ENCODE measurements around the gene ATXN3L.

Gene ATXN3L

DNA sequence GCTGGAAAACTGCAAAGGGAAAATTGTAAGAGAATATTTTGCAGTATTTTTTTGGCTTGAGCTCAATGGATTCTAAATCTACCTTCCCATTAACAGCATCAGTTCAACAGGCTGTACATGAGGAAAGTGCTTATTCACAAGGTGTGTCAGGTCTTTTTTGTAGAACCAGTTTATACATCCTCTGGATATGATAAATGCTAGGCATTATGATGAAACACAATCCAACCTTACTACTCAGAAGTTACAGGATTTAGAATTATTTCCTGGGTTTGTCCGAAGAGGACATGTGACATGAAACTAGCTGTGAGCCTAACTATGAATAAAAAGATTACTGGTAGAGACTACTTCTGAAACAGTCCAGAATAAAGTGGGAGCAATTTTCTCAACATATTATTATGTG, 49.5 kb downstream of the ATXN3L start:
- Histone ChIP-seq H3K4me1 (ENCODE audit: control insufficient read depth, insufficient read depth, low read length) (no peaks in the 10 kb centered on the region), H3K27me3 (ENCODE audit: control insufficient read depth in 1 of 2, insufficient read depth in 2 of 2, low read length in 2 of 2) (peaks cover 0 to 2% of the 10 kb centered on the region in 2 donors), H3K4me3 (ENCODE audit: low read length in 2 of 2) (no peak overlapping the region), H3K27ac (ENCODE audit: low read length) (no peak overlapping the region), H3K9me3 (ENCODE audit: control insufficient read depth in 2 of 2, low read length in 2 of 2) (no peaks in the 10 kb centered on the region), H3K9ac (ENCODE audit: low read length in 2 of 2) (no peak overlapping the region), H3K36me3 (ENCODE audit: control insufficient read depth in 2 of 2, insufficient read depth in 2 of 2, low read length in 2 of 2) (no peaks in the 10 kb centered on the region)

DNA sequence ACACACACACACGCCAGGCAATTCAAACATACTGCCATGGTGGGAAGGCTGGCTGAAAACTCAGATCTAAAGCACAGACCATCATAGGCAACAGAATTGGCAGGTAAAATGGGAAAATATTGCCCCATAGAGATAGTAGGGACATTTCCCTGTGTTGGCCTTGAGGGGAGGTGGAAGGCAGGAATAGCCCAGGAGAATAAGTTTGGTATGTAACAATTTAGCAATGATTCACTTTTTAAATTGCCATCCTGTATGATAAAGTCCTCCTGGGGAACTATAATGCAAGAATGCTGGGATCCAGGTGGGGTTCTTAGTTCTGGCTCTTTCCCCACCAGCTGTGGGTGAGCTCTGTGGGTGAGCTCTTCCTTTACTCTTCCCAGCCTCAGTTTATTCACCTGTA, 51.0 kb downstream of the ATXN3L start:
- Histone ChIP-seq H3K4me1 (ENCODE audit: control insufficient read depth, insufficient read depth, low read length) (no peaks in the 10 kb centered on the region), H3K4me3 (ENCODE audit: low read length in 2 of 2) (no peak overlapping the region), H3K9ac (ENCODE audit: low read length in 2 of 2) (no peak overlapping the region), H3K27ac (ENCODE audit: low read length) (no peak overlapping the region), H3K36me3 (ENCODE audit: control insufficient read depth in 2 of 2, insufficient read depth in 2 of 2, low read length in 2 of 2) (no peaks in the 10 kb centered on the region), H3K9me3 (ENCODE audit: control insufficient read depth in 2 of 2, low read length in 2 of 2) (no peaks in the 10 kb centered on the region), H3K27me3 (ENCODE audit: control insufficient read depth in 1 of 2, insufficient read depth in 2 of 2, low read length in 2 of 2) (peaks cover 0 to 2% of the 10 kb centered on the region in 2 donors)
